Loucy (cell line): ENCODE results near the gene CPSF2.

Source experiments
- CTCF ChIP-seq: fragments of 200-600 bp; sonication (generic); conservative IDR thresholded peaks from 2 replicates; pipeline ENCODE4 v1.5.1; 2014; ENCODE audit warnings: mild to moderate bottlenecking, antibody characterized with exemption, low read length
- EZH2phosphoT487 ChIP-seq: fragments of 200-600 bp; IDR thresholded peaks from 2 replicates; pipeline ENCODE4 v1.6.1; 2018; ENCODE audit warnings: antibody characterized with exemption, mild to moderate bottlenecking, moderate library complexity, borderline replicate concordance

- TF ChIP-seq CTCF (no peak), EZH2phosphoT487 (no peak)
These were observed 32.6 kb downstream of the CPSF2 start for GRCh38 chr14:92154283-92154942.
